Lower leg skin (tissue), 3 donors: ENCODE measurements around the gene IGDCC3.

ENCODE experiments used
- POLR2A ChIP-seq, 2 donors: fragments of 450-650 bp; IDR thresholded peaks; one replicate each; pipeline ENCODE4 v1.6.1; 2016 to 2017; ENCODE audit warnings: antibody characterized with exemption in 2 of 2, mild to moderate bottlenecking in 1 of 2, moderate library complexity in 1 of 2
- TF ChIP-seq, protein P1 (sequence below), 3 donors: fragments of 450-650 bp; IDR thresholded peaks; one replicate each; pipeline ENCODE4 v1.5.1; 2016; ENCODE audit warnings: antibody characterized with exemption in 3 of 3, mild to moderate bottlenecking in 3 of 3, moderate library complexity in 2 of 3

DNA sequence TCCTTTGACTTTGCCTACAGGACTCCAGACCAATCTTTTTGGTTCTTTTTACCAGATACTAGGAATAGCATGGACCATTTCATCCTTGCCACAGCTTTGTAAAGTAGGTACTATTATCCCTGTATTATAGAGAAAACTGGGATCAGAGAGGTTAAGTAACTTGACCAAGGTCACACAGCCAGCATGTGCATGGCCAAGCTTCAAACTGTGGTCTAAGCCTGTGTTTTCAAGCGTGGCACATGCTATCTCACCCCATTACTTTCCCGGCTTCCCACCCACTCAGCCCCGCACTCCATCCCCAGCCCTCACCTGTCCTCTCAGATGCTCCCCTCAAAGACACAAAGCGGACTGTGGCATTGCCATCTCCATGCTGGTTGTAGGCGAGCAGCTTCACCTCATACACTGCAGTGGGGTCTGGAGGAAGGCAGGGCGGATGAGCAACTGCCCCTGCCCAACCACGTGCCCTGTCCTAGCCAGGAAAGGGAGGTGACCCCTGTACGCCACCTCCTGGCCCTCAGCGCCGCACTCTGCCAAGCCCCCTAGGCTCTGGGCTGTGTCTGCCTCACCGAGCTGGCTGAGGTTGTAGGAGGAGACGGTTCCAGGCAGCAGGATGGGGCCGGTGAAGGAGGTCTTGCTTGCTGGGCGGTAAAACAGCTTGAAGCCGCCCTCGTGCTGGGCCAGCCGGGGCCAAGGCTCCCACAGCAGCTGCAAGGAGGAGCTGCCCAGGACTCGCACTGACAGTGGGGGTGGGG lies 47.6 kb downstream of the IGDCC3 start:
- TF ChIP-seq, protein P1, sequence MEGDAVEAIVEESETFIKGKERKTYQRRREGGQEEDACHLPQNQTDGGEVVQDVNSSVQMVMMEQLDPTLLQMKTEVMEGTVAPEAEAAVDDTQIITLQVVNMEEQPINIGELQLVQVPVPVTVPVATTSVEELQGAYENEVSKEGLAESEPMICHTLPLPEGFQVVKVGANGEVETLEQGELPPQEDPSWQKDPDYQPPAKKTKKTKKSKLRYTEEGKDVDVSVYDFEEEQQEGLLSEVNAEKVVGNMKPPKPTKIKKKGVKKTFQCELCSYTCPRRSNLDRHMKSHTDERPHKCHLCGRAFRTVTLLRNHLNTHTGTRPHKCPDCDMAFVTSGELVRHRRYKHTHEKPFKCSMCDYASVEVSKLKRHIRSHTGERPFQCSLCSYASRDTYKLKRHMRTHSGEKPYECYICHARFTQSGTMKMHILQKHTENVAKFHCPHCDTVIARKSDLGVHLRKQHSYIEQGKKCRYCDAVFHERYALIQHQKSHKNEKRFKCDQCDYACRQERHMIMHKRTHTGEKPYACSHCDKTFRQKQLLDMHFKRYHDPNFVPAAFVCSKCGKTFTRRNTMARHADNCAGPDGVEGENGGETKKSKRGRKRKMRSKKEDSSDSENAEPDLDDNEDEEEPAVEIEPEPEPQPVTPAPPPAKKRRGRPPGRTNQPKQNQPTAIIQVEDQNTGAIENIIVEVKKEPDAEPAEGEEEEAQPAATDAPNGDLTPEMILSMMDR (IDR thresholded peaks at IDR 0.05): no peak
- no peak for TF ChIP-seq POLR2A (IDR thresholded peaks at IDR 0.05)
